ENCODE data around the gene PPP3R1.

DNA sequence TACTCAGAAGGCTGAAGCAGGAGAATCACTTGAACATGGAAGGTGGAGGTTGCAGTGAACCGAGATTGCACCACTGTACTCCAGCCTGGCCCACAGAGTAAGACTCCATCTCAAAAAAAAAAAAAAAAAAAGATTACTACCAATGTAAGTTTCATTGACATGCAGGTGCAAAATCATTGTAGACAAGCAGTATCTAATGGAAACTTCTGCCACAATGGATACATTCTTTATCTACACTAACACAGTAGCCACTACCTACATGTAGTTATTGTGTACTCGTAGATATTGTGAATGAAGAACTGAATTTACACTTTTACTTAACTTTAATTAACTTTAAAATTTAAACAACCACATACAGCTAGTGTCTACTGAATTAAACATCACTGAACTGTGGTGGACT is 10.6 kb downstream of the PPP3R1 start:
- TF ChIP-seq, protein P1, sequence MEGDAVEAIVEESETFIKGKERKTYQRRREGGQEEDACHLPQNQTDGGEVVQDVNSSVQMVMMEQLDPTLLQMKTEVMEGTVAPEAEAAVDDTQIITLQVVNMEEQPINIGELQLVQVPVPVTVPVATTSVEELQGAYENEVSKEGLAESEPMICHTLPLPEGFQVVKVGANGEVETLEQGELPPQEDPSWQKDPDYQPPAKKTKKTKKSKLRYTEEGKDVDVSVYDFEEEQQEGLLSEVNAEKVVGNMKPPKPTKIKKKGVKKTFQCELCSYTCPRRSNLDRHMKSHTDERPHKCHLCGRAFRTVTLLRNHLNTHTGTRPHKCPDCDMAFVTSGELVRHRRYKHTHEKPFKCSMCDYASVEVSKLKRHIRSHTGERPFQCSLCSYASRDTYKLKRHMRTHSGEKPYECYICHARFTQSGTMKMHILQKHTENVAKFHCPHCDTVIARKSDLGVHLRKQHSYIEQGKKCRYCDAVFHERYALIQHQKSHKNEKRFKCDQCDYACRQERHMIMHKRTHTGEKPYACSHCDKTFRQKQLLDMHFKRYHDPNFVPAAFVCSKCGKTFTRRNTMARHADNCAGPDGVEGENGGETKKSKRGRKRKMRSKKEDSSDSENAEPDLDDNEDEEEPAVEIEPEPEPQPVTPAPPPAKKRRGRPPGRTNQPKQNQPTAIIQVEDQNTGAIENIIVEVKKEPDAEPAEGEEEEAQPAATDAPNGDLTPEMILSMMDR (IDR thresholded peaks at IDR 0.05), result no peak
- TF ChIP-seq POLR2AphosphoS5 (IDR thresholded peaks at IDR 0.05) (no peak), POLR2A (IDR thresholded peaks at IDR 0.05) (no peak)
